ENCODE data around the gene ANKS1B.

- no peak for TF ChIP-seq CTCF (IDR thresholded peaks at IDR 0.05)
- no peak for TF ChIP-seq POLR2A (IDR thresholded peaks at IDR 0.05)
Observed at GRCh38 chr12:99695050-99695449, 289.7 kb downstream of the ANKS1B start.
